Activated CD8-positive, alpha-beta T cell treated with anti-CD3 and anti-CD28 coated beads for 36 hours (primary cell): ENCODE results near the gene SOHLH1. TPM values are rescaled to one million over a fixed set of nuclear protein-coding genes. Genes with fewer than 3 reads are reported as not detected.

Experiments
- ATAC-seq: fragments of 200-7000 bp; cut with Tn5 transposase; one replicate; pipeline ENCODE4 v1.10.0; 2021; ENCODE audit warnings: mild to moderate bottlenecking, moderate library complexity
- CTCF ChIA-PET: fragments of 350-600 bp; sonication (Branson Sonifier 250); formaldehyde crosslinking; loops from one replicate; lab custom pipeline; 2021; ENCODE audit warnings: antibody characterized with exemption; lab: Charles Lee
- POLR2A ChIA-PET: fragments of 350-600 bp; sonication (Branson Sonifier 250); formaldehyde crosslinking; loops from one replicate; lab custom pipeline; 2021; ENCODE audit warnings: antibody characterized with exemption; lab: Charles Lee
- DNase-seq: peaks from one replicate; pipeline ENCODE4 v3.0.0-alpha.2; 2020
- H3K27ac Mint-ChIP-seq: one replicate; pipeline ENCODE4 v1.8.0; 2021; ENCODE audit warnings: mild to moderate bottlenecking, mixed read lengths
- H3K27me3 Mint-ChIP-seq: one replicate; pipeline ENCODE4 v1.8.0; 2021; ENCODE audit warnings: mixed read lengths
- H3K36me3 Mint-ChIP-seq: one replicate; pipeline ENCODE4 v1.8.0; 2021; ENCODE audit warnings: low read depth, mixed read lengths
- H3K4me1 Mint-ChIP-seq: one replicate; pipeline ENCODE4 v1.8.0; 2021; ENCODE audit warnings: low read depth, mixed read lengths
- H3K4me3 Mint-ChIP-seq: one replicate; pipeline ENCODE4 v1.8.0; 2021; ENCODE audit warnings: mild to moderate bottlenecking, moderate library complexity, mixed read lengths
- H3K9me3 Mint-ChIP-seq: one replicate; pipeline ENCODE4 v1.8.0; 2021; ENCODE audit warnings: mixed read lengths
- intact Hi-C: fragments of 100-400 bp; cut with micrococcal nuclease; formaldehyde crosslinking; loops from one replicate; pipeline ENCODE4 v1.10.0; 2022
- total RNA-seq, 2 experiments: library from RNA; stranded (reverse); gene quantifications; one replicate each; pipeline ENCODE4 v1.2.3, GENCODE V29; 2021
- TF ChIP-seq, protein P1 (sequence below): fragments of 200-600 bp; IDR thresholded peaks from one replicate; pipeline ENCODE4 v1.8.0; 2022; ENCODE audit warnings: antibody characterized with exemption, mild to moderate bottlenecking

SOHLH1 gene
- total RNA-seq, 2 experiments from 2014 or later, result not detected

GRCh38 chr9:135741276-135742219 is 42.3 kb upstream of the SOHLH1 start:
- no peaks in the 10 kb centered on the region for H3K4me1 Mint-ChIP-seq
- POLR2A ChIA-PET, result no interaction called here

DNA sequence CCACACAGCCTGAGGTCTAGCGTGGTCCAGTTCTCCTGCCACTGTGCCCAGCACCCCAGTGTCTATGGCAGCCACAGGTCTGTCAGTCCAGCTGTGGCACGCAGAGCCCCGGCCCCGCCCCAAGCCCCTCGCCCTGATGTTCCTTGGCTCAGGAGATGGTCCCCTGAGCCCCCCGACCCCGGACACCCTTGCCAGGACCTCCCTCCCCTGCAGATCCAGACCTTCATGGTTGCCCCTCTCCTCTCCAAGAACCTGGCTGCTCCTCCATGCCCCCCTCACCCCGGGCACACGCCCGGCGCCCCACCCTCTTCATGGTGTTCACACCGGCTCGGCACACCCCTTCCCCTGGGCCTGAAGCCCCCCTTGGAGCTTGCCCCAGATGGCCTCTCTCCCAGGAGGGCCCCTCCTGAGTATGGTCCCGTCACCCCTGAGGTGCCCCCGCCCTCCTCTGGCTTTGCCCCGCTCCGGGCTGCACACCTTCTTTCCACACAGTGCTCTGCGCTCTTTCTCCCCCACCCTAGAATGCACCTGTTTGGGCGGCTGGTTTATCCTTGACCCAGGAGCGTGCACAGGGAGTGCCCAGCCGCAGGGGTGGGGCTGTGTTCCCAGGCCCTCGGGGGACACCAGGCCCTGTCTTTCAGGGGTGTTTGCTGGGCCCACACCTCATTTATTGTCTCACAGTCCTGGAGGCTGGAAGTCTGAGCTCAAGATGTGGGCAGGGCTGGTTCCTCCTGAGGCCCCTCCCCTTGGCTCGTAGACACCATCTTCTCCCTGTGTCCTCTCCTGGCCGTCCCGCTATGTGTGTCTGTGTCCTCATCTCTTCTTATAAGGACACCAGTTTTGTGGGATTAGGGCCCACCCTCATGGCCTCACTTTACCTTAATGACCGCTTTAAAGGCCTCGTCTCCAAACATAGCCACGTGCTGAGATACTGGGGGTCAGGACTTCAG is 40.3 kb upstream of the SOHLH1 start:
- ChIA-PET CTCF (no interaction called here), POLR2A (no interaction called here)
- Mint-ChIP-seq H3K27me3 (peaks cover 5% of the 10 kb centered on the region), H3K4me3 (no peak overlapping the region), H3K27ac (no peak overlapping the region), H3K4me1 (no peaks in the 10 kb centered on the region), H3K9me3 (no peaks in the 10 kb centered on the region), H3K36me3 (no peaks in the 10 kb centered on the region)
- TF ChIP-seq, protein P1, sequence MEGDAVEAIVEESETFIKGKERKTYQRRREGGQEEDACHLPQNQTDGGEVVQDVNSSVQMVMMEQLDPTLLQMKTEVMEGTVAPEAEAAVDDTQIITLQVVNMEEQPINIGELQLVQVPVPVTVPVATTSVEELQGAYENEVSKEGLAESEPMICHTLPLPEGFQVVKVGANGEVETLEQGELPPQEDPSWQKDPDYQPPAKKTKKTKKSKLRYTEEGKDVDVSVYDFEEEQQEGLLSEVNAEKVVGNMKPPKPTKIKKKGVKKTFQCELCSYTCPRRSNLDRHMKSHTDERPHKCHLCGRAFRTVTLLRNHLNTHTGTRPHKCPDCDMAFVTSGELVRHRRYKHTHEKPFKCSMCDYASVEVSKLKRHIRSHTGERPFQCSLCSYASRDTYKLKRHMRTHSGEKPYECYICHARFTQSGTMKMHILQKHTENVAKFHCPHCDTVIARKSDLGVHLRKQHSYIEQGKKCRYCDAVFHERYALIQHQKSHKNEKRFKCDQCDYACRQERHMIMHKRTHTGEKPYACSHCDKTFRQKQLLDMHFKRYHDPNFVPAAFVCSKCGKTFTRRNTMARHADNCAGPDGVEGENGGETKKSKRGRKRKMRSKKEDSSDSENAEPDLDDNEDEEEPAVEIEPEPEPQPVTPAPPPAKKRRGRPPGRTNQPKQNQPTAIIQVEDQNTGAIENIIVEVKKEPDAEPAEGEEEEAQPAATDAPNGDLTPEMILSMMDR, result no peak
- intact Hi-C loops, result no loop called here
- no peak for ATAC-seq
- DNase-seq, result no peak

More at GRCh38 chr9:135741276-135742219, 42.3 kb upstream of the SOHLH1 start:
- Mint-ChIP-seq H3K36me3 (no peaks in the 10 kb centered on the region), H3K9me3 (no peaks in the 10 kb centered on the region), H3K4me3 (no peak overlapping the region), H3K27me3 (peaks cover 5% of the 10 kb centered on the region), H3K27ac (no peak overlapping the region)
- ATAC-seq (no peak), DNase-seq (no peak)
- CTCF ChIA-PET, result no interaction called here
- TF ChIP-seq, protein P1, result no peak
- intact Hi-C loops, result no loop called here

- no peaks in the 10 kb centered on the region for H3K4me1 Mint-ChIP-seq
- no peak overlapping the region for H3K27ac Mint-ChIP-seq
- no peaks in the 10 kb centered on the region for H3K9me3 Mint-ChIP-seq
- no peak overlapping the region for H3K4me3 Mint-ChIP-seq
- DNase-seq (no peak), ATAC-seq (no peak)
- no peaks in the 10 kb centered on the region for H3K36me3 Mint-ChIP-seq
- TF ChIP-seq, protein P1, result no peak
- ChIA-PET CTCF (no interaction called here), POLR2A (no interaction called here)
- intact Hi-C loops, result no loop called here
- H3K27me3 Mint-ChIP-seq, result peaks cover 5% of the 10 kb centered on the region
Observed at GRCh38 chr9:135737840-135738521, 38.7 kb upstream of the SOHLH1 start.

DNA sequence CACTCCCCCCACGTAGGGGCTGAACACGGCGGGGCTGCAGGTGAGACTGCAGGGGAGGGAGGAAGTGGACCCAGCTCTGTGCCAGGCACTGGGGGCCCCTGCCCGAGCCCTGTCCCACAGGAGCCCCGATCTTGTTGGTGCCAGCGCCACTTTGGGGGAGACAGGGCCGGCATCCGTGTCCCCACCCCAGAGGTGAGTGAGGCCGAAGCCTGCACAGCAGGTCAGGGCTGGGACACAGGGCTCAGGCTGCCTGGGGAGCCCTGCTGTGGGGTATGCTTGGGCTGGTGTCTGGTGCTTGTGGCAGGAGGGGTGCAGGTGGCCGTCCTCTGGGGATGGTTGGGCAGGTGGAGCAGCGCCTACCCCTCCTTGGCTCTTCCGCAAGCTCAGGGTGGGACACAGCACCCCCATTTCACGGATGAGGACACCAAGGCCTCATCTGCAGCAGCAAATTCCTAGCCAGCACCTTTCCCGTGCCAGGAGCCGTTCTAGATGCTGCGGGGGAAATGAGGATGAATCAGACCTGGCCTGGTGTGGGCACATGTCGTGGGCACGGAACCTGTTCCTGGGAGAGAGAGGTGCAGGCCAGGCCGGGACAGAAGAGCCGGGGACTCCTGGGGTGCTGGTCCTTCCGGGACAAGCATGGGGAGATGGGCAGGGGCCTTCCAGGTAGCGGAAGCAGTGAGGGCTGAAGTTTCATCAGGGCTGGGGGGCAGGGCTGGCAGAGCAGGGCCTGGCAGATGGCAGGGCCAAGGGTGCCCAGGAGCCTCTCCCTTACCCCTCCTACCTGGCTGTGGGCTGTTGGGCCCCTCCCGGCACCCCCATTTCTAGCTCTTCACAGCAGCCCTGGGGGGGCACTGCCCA is 37.9 kb upstream of the SOHLH1 start:
- TF ChIP-seq, protein P1, result no peak
- no peak for DNase-seq
- intact Hi-C loops, result no loop called here

More for the DNA sequence above, 37.9 kb upstream of the SOHLH1 start:
- no peaks in the 10 kb centered on the region for H3K4me1 Mint-ChIP-seq
- H3K9me3 Mint-ChIP-seq, result peaks cover 6% of the 10 kb centered on the region
- no peaks in the 10 kb centered on the region for H3K36me3 Mint-ChIP-seq
- no peak for ATAC-seq
- CTCF ChIA-PET, result no interaction called here
- H3K27ac Mint-ChIP-seq, result no peak overlapping the region
- POLR2A ChIA-PET, result no interaction called here
- H3K27me3 Mint-ChIP-seq, result peaks cover 5% of the 10 kb centered on the region
- H3K4me3 Mint-ChIP-seq, result no peak overlapping the region
